Measurements from ENCODE around the gene SMAGP.
A peak's percentile ranks its signal among the peaks of the same experiment; 100 is the strongest.

SMAGP gene

GRCh38 chr12:51238037-51238509, 32.1 kb downstream of the SMAGP start:
- H3K27ac ChIP-seq (replicated peaks) = peak overlapping the region; percentile 100
- no peak for DNase-seq (ENCODE audit: low read depth in 1 of 2, low spot score in 1 of 2)
- no peaks in the 10 kb centered on the region for H3K27me3 ChIP-seq (ENCODE audit: insufficient read depth, poor library complexity, severe bottlenecking)
- H3K4me3 ChIP-seq (replicated peaks; ENCODE audit: insufficient read depth, low read length) = peak overlapping the region; percentile 67
- TF ChIP-seq GABPA (IDR thresholded peaks at IDR 0.05; ENCODE audit: low read depth) = no peak
- TF ChIP-seq REST (IDR thresholded peaks at IDR 0.05; ENCODE audit: insufficient replicate concordance, low read depth) = no peak
- TF ChIP-seq CTCF (IDR thresholded peaks at IDR 0.05; ENCODE audit: insufficient read depth, low read length) = no peak
- TF ChIP-seq POLR2AphosphoS5 (IDR thresholded peaks at IDR 0.05; ENCODE audit: low read depth) = no peak
- no peak for TF ChIP-seq SPI1 (IDR thresholded peaks at IDR 0.05; ENCODE audit: borderline replicate concordance, low read depth)

- Histone ChIP-seq H3K27ac (replicated peaks) (no peak overlapping the region), H3K27me3 (ENCODE audit: insufficient read depth, poor library complexity, severe bottlenecking) (no peaks in the 10 kb centered on the region), H3K4me3 (replicated peaks; ENCODE audit: insufficient read depth, low read length) (no peak overlapping the region)
- DNase-seq (ENCODE audit: low read depth in 1 of 2, low spot score in 1 of 2) = no peak
- TF ChIP-seq SPI1 (IDR thresholded peaks at IDR 0.05; ENCODE audit: borderline replicate concordance, low read depth) = no peak
Measured at GRCh38 chr12:51234530-51234929, 35.7 kb downstream of the SMAGP start.

- TF ChIP-seq SPI1 (IDR thresholded peaks at IDR 0.05; ENCODE audit: borderline replicate concordance, low read depth) = no peak
- TF ChIP-seq POLR2AphosphoS5 (IDR thresholded peaks at IDR 0.05; ENCODE audit: low read depth) = no peak
- TF ChIP-seq GABPA (IDR thresholded peaks at IDR 0.05; ENCODE audit: low read depth) = no peak
- TF ChIP-seq CTCF (IDR thresholded peaks at IDR 0.05; ENCODE audit: insufficient read depth, low read length) = no peak
- TF ChIP-seq REST (IDR thresholded peaks at IDR 0.05; ENCODE audit: insufficient replicate concordance, low read depth) = no peak
- DNase-seq (ENCODE audit: low read depth in 1 of 2, low spot score in 1 of 2) = no peak
- no peak overlapping the region for H3K27ac ChIP-seq (replicated peaks)
- no peaks in the 10 kb centered on the region for H3K27me3 ChIP-seq (ENCODE audit: insufficient read depth, poor library complexity, severe bottlenecking)
- no peak overlapping the region for H3K4me3 ChIP-seq (replicated peaks; ENCODE audit: insufficient read depth, low read length)
Measured at GRCh38 chr12:51232642-51233041, 37.6 kb downstream of the SMAGP start.

- TF ChIP-seq GABPA (IDR thresholded peaks at IDR 0.05; ENCODE audit: low read depth) (no peak), SPI1 (IDR thresholded peaks at IDR 0.05; ENCODE audit: borderline replicate concordance, low read depth) (no peak), CTCF (IDR thresholded peaks at IDR 0.05; ENCODE audit: insufficient read depth, low read length) (no peak), REST (IDR thresholded peaks at IDR 0.05; ENCODE audit: insufficient replicate concordance, low read depth) (no peak), POLR2AphosphoS5 (IDR thresholded peaks at IDR 0.05; ENCODE audit: low read depth) (no peak)
- H3K27ac ChIP-seq (replicated peaks) = no peak overlapping the region
- H3K27me3 ChIP-seq (ENCODE audit: insufficient read depth, poor library complexity, severe bottlenecking) = no peaks in the 10 kb centered on the region
- no peak overlapping the region for H3K4me3 ChIP-seq (replicated peaks; ENCODE audit: insufficient read depth, low read length)
- DNase-seq (ENCODE audit: low read depth in 1 of 2, low spot score in 1 of 2) = no peak
Measured at GRCh38 chr12:51229116-51229809, 41.0 kb downstream of the SMAGP start.

Measured in HL-60 (cell line).